HL-60 (cell line): ENCODE data around the gene MMP7.

Experiments used
- GABPA ChIP-seq: IDR thresholded peaks from 2 replicates; pipeline ENCODE4 v1.6.1; 2012; ENCODE audit warnings: low read depth
- POLR2AphosphoS5 ChIP-seq: IDR thresholded peaks from 2 replicates; pipeline ENCODE4 v1.6.1; 2012; ENCODE audit warnings: low read depth
- TF ChIP-seq, protein P1 (sequence below): IDR thresholded peaks from one replicate; pipeline ENCODE4 v1.5.1; 2011; ENCODE audit warnings: low read length, control low read depth, inconsistent platforms; ENCODE audit not compliant: insufficient read depth
- TF ChIP-seq, protein P2 (sequence below): IDR thresholded peaks from 2 replicates; pipeline ENCODE4 v1.6.1; 2012; ENCODE audit warnings: low read depth; ENCODE audit not compliant: insufficient replicate concordance

DNA sequence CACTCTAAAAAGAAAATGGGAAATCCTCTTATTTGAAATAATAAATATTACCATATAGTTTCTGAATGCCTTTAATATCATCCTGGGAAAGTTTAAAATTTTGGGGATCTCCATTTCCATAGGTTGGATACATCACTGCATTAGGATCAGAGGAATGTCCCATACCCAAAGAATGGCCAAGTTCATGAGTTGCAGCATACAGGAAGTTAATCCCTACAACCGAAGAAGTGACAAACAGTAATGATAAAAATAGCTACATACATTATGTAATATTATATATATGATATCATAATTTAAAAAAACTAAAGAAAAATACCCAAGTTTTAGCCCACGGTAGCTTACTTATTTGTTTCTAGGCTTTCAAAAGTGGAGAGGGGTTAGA lies 7.4 kb downstream of the MMP7 start:
- TF ChIP-seq, protein P1, sequence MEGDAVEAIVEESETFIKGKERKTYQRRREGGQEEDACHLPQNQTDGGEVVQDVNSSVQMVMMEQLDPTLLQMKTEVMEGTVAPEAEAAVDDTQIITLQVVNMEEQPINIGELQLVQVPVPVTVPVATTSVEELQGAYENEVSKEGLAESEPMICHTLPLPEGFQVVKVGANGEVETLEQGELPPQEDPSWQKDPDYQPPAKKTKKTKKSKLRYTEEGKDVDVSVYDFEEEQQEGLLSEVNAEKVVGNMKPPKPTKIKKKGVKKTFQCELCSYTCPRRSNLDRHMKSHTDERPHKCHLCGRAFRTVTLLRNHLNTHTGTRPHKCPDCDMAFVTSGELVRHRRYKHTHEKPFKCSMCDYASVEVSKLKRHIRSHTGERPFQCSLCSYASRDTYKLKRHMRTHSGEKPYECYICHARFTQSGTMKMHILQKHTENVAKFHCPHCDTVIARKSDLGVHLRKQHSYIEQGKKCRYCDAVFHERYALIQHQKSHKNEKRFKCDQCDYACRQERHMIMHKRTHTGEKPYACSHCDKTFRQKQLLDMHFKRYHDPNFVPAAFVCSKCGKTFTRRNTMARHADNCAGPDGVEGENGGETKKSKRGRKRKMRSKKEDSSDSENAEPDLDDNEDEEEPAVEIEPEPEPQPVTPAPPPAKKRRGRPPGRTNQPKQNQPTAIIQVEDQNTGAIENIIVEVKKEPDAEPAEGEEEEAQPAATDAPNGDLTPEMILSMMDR: no peak
- TF ChIP-seq GABPA (no peak), POLR2AphosphoS5 (no peak)
- TF ChIP-seq, protein P2, sequence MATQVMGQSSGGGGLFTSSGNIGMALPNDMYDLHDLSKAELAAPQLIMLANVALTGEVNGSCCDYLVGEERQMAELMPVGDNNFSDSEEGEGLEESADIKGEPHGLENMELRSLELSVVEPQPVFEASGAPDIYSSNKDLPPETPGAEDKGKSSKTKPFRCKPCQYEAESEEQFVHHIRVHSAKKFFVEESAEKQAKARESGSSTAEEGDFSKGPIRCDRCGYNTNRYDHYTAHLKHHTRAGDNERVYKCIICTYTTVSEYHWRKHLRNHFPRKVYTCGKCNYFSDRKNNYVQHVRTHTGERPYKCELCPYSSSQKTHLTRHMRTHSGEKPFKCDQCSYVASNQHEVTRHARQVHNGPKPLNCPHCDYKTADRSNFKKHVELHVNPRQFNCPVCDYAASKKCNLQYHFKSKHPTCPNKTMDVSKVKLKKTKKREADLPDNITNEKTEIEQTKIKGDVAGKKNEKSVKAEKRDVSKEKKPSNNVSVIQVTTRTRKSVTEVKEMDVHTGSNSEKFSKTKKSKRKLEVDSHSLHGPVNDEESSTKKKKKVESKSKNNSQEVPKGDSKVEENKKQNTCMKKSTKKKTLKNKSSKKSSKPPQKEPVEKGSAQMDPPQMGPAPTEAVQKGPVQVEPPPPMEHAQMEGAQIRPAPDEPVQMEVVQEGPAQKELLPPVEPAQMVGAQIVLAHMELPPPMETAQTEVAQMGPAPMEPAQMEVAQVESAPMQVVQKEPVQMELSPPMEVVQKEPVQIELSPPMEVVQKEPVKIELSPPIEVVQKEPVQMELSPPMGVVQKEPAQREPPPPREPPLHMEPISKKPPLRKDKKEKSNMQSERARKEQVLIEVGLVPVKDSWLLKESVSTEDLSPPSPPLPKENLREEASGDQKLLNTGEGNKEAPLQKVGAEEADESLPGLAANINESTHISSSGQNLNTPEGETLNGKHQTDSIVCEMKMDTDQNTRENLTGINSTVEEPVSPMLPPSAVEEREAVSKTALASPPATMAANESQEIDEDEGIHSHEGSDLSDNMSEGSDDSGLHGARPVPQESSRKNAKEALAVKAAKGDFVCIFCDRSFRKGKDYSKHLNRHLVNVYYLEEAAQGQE: no peak
